GM21737 (cell line): ENCODE data around the gene PAK1IP1.
A peak's percentile ranks its signal among the peaks of the same experiment; 100 is the strongest.
"Not testable (repeated sequence)": the region's sequence is repeated elsewhere in the genome, so short reads cannot be mapped to it uniquely, and the experiment has no call there.

Experiments
- ATAC-seq: cut with Tn5 transposase; IDR thresholded peaks from one replicate; pipeline ENCODE4 v1.9.1; 2021; ENCODE audit warnings: mild to moderate bottlenecking, moderate library complexity; ENCODE audit not compliant: unreplicated experiment

Gene PAK1IP1

GRCh38 chr6:10740061-10740460, 45.3 kb downstream of the PAK1IP1 start:
- no peak for ATAC-seq

DNA sequence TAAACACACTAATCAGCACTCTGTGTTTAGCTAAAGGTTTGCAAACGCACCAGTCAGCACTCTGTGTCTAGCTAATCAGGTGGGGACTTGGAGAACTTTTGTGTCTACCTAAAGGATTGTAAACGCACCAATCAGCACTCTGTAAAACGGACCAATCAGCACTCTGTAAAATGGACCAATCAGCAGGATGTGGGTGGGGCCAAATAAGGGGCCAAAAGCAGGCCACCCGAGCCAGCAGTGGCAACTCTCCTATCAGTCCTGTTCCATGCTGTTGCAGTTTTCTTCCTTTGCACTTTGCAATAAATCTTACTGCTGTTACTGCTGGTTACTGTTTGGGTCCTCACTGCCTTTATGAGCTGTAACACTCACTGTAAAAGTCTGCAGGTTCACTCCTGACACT, 46.9 kb downstream of the PAK1IP1 start:
- not testable (repeated sequence) for ATAC-seq

DNA sequence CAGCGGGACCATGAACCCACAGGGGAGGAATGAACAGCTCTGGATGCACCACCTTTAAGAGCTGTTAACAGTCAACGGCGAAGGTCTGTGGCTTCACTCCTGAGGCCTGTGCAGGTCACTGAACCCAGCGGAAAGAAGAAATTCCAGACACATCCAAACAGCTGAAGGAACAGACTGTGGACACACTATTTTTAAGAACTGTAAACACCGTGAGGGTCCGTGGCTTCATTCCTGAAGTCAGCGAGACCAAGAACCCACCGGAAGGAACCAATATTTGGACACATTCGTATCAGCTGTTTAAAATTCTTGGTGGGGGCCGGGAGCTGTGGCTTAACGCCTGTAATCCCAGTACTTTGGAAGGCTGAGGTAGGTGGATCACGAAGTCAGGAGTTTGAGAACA, 47.5 kb downstream of the PAK1IP1 start:
- ATAC-seq, result no peak

- no peak for ATAC-seq
These were observed 48.7 kb downstream of the PAK1IP1 start for GRCh38 chr6:10743515-10743914.

GRCh38 chr6:10745116-10745515, 50.3 kb downstream of the PAK1IP1 start:
- no peak for ATAC-seq

DNA sequence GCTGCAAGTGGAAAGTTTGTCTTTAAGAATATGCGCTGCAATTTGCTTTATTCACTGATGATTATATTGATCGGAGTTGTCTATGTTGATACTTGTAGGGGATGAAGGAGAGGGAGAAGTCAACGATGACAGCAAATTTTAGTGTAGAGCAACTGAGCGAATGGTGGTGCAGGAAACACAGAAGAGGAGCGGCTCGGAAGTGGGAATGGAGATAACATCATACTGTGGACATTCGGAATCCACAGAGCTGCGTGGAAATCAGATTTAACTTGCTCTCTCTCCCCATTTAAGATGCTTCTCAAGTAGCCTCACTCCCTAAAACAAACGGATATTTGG, 52.1 kb downstream of the PAK1IP1 start:
- ATAC-seq, result no peak

GRCh38 chr6:10747251-10747972, 52.6 kb downstream of the PAK1IP1 start, which contains the start of gene TMEM14B:
Gene TMEM14B (plus strand): TSS chr6:10747805. CDS start chr6:10749246, 1,441 bp downstream.
- peak; percentile 96 for ATAC-seq

- ATAC-seq, result no peak
These were observed 55.0 kb downstream of the PAK1IP1 start for GRCh38 chr6:10749734-10750133.

- not testable (repeated sequence) for ATAC-seq
These were observed 55.8 kb downstream of the PAK1IP1 start for GRCh38 chr6:10750568-10750967.

- ATAC-seq, result not testable (repeated sequence)
These were observed 57.0 kb downstream of the PAK1IP1 start for GRCh38 chr6:10751757-10752156.

- no peak for ATAC-seq
These were observed 61.3 kb downstream of the PAK1IP1 start for GRCh38 chr6:10756085-10756484.
